ENCODE measurements around the gene KCNG1.

KCNG1 gene

DNA sequence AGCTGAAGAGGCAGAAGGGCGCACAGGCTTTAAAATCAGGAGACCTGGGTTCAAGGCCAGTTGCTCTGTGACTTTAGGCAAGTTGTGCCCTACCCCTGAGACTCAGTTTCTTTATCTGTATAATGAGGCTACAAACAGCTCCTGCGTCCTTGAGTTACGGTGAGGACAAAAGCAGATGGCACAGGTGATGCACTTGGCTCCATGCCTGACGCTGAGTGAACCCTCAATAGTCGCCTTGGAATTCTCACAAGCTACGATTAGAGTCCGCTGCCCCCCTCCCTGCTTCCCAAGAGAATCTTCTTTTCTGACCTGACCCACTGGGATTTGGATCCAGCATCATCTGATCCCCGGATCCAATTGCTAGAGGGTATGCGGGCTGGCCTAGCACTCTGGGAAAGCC lies 6.4 kb downstream of the KCNG1 start:
- in situ Hi-C loops (cut with HindIII; ENCODE audit: low sequenced_read_pairs) = loop anchor here (25.0 kb wide), 1 partner anchor 296 kb away; no protein-coding TSS in a partner anchor

DNA sequence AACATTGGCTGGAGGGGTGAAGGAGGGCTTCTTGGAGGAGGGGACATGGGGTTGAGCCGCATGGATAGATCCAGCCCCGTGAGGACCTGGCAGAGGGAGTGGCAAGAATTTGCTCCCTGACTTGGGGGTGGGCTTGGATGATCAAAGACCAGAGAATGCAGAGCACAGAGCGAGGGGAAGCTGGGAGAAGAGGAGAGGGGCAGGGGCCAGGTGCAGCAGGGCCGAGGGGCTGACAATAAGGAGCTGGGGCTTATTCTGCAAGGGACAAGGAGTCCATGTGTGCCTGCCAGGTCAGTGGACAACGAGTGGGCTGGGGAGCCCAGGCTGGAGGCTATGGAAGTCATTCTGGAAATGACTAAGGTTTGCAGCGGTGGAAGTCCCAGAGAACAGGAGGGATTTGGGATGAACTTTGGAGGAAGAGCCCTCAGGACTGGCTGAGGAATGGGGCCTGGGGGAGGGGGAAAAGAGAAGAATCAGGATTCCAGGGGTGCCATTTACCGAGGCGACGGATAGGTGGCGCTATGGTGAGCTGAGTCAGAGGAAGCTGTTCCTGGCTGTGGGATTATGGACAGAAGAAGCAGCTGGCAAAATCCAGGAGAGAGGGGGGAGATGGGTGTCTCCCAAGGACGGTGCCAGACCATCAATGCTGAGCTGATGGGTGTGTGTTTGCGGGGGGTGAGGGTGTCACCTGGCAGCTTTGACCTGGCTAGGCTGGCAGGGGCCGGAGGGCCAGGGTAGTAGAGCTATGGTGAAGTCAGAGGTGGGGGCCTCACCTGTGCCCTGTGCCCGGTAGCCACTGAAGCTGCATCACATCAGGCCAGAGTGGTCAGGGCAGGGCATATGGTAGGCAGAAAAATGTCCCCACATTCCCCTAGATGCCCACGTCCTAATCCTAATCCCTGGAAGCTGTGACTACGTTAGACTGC lies 7.8 kb downstream of the KCNG1 start:
- in situ Hi-C loops (cut with HindIII; ENCODE audit: low sequenced_read_pairs) = loop anchor here (25.0 kb wide), 1 partner anchor 297 kb away; no protein-coding TSS in a partner anchor

DNA sequence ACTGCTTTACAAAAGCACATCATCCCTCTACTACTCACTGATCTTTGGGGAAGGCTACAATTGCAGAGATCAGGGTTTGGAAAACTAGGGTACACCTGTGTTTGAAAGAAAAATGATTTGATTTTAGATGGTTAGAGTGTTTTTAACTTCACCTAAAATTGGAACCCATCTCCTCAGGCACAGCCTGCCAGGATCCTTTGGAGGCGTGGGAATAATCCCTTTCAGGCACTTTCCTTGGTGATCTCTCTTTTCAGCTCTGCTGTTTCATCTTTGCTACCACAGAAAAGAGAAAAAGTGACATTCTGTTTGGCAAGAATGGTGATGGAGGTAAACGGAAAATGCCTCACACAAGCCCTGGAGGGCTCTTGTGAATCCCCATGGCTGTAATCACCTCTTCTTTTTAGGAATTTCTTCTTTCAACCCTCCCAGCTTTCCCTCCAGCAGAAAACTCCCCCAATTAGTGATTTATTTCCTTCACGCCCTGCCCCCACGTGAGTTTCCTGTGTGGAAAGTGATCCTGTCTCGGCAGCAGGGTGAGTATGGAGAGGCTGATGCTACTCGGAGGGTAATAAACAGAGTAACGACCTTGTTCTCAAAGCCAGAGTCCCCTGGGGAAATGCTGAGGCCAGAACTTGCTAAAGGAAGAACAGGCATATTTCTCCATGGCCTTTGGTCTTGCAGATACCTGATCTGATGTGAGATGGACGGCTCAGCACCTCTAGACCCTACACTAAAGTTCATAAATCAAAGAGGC lies 9.2 kb downstream of the KCNG1 start:
- in situ Hi-C loops (cut with HindIII; ENCODE audit: low sequenced_read_pairs) = loop anchor here (25.0 kb wide), 1 partner anchor 299 kb away; no protein-coding TSS in a partner anchor

DNA sequence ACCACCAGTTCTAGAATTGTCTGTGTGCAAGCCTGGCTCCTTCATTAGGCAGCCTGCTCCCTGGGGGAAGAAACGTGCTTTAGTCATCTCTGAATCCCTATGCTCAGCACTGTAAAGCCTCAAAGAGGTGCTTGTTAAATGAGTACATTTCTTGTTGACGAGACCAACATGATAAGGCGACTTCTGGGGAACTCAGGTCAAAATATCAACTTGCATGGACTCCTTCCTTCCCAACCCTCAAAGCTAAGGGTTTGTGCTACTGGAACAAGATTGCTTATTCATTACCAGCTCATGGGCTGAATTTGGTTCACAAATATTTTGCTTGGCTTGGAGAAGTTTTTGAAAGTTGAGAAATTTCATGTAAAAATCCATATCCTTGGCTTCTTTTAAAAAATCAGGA lies 10.6 kb downstream of the KCNG1 start:
- in situ Hi-C loops (cut with HindIII; ENCODE audit: low sequenced_read_pairs) = loop anchor here (25.0 kb wide), 1 partner anchor 300 kb away; no protein-coding TSS in a partner anchor

DNA sequence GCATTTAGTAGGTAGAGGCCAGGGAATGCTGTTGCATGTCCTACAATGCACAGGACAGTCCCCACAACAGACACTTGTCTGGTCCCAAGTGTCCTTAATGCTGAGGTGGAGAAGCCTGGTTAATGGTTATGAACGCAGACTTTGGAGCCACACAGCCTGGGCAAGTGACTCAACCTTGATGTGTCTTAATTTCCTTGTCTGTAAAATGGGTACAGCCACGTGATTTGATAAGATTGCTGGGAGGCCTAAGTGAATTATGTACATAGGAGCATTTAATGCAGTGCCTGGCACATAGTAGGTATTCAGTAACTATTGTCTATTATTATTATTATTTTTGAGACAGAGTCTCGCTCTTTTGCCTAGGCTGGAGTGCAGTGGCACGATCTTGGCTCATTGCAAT lies 11.4 kb downstream of the KCNG1 start:
- in situ Hi-C loops (cut with HindIII; ENCODE audit: low sequenced_read_pairs) = loop anchor here (25.0 kb wide), 1 partner anchor 301 kb away; no protein-coding TSS in a partner anchor

DNA sequence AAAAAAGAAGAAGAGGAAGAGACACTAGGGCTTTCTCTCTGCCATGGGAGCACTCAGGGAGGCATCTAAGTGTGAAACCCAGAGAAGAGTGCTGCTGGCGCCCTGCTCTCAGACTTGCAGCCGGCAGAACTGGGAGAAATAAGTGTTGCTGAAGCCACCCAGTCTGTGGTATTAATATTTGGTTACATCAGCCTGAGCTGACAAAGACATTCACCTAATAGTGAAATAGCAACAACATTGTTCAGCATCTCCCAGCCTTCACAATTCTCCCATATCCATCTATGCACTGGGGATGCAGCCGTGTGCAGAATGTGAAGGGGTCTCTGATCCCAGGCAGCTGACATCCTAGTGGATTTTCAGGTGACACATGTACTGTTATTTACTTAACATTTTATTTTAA lies 12.0 kb downstream of the KCNG1 start:
- in situ Hi-C loops (cut with HindIII; ENCODE audit: low sequenced_read_pairs) = loop anchor here (25.0 kb wide), 1 partner anchor 301 kb away; no protein-coding TSS in a partner anchor

DNA sequence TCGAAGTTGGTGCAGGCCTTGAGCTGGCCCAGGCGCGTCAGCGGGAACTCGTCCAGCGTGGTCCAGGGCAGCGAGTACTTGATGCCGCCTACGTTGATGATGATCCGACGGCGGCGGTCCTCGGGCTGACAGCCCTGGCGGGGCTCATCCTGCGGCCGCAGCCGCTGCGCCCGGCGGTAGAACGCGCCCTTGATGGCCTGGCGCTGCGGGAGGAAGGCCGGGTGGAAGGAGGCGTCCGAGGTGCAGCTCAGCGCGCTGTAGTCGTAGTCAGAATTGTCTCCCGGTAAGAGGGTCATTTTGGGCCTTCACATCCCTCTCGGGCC lies 12.9 kb downstream of the KCNG1 start:
- in situ Hi-C loops (cut with HindIII; ENCODE audit: low sequenced_read_pairs) = loop anchor here (25.0 kb wide), 1 partner anchor 302 kb away; no protein-coding TSS in a partner anchor

DNA sequence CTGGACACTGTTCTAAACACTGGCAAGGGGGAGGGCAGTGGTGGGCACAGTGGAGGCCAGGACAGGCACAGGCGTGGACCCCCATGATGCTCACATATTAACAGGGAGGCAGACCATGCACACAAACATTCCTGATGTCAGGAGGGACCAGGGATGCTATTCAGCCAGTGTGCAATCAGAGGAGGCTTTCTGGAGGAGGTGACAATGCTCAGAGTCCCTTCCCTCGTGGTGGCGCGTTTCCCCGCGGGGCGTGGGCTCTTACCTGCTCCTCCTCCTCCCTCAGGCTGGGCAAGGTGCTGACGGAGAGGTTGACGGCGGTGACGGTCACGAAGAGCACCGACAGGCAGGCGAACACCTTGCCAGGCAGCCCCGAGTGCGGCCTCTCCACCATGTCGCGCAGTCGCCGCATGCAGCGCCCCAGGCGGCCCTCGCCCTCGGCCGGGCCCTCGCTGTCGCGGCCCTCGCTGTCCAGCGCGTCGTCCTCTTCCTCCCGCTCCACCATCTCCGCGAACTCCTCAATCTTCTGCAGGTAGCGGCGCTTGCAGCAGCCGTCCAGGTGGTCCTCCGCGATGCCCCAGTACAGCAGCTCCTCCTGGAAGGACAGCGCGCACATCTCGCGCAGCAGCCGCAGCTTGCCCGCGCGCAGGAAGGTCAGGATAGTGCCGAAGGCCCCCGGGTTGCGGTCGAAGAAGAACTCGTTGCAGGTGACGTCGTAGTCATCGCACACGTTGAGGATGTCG lies 13.4 kb downstream of the KCNG1 start:
- in situ Hi-C loops (cut with HindIII; ENCODE audit: low sequenced_read_pairs) = loop anchor here (25.0 kb wide), 1 partner anchor 303 kb away; no protein-coding TSS in a partner anchor

DNA sequence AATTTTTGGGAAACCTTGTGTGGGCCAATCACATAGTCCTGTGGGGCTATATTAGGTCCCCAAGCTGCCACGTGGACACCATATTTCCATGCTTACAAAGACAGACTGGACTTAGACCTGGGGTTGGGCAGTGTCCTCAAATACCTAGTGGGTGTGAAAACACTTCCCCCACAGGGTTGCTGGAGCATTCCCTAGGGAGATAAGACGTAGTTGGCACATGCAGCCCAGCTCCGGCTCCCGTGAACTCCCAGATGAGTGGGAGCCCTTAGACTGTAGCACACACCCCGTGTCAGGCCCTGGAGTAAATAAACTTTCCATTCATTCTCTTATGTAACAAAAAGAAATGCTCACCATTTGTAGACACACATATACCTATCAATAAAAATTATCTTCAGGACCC lies 14.2 kb downstream of the KCNG1 start:
- in situ Hi-C loops (cut with HindIII; ENCODE audit: low sequenced_read_pairs) = loop anchor here (25.0 kb wide), 1 partner anchor 304 kb away; no protein-coding TSS in a partner anchor

DNA sequence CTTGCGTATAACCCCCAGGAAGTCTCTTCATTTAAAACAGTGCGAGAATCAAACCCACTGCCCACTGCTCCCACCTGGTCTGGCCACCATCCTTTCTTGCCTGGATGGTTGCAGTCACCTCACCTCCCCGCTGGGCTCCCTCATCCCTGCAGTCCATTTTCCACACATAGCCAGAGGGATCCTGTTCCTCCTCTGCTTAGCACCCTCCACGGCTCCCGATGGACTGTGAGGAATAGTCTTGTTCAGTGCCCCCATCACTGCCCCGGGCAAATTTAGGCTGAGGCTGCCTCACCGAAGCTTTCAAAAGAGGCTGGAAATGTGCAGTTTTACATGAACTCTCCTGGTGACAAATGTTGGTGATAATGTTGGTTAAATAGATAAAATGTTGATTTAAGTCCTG lies 17.7 kb downstream of the KCNG1 start:
- in situ Hi-C loops (cut with HindIII; ENCODE audit: low sequenced_read_pairs) = loop anchor here (25.0 kb wide), 1 partner anchor 307 kb away; no protein-coding TSS in a partner anchor

DNA sequence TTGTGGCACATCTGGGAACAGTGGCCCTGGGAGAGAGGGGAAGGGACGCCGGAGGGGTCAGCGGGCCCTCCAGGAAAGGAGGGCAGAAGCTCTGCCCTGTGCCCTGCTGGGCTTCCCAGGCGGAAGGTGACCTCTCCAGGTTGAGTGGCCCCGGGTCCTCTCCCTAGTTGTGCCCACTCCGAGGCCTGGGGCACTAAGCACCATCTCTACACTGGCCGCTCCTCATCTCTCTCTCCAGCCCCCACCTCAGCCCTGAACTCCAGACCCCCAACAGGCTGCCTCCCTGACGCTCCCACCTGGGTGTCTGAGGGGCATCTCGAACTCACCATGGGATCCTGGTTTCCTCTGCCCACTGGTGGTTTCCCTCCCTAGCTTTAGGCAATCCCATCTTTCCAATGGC lies 18.1 kb downstream of the KCNG1 start:
- in situ Hi-C loops (cut with HindIII; ENCODE audit: low sequenced_read_pairs) = loop anchor here (25.0 kb wide), 1 partner anchor 308 kb away; no protein-coding TSS in a partner anchor

DNA sequence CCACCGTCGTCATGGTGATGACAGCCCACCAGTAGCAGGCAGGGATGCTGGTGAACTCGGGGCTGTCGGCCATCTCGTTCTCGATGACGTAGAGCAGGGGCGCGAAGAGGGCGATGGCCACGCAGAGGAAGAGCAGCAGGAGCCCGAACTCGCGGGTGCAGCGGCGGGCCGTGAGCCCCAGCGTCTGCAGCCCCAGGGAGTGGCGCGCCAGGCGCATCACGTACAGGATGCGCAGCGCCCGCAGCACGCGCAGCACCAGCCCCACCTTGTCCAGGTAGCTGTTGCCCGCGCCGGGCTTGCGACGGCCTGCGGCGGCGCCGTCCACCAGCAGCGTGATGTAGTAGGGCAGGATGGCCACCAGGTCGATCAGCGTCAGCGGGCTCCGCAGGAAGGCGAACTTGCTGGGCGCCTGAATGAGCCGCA lies 18.6 kb downstream of the KCNG1 start:
- in situ Hi-C loops (cut with HindIII; ENCODE audit: low sequenced_read_pairs) = loop anchor here (25.0 kb wide), 1 partner anchor 308 kb away; no protein-coding TSS in a partner anchor

DNA sequence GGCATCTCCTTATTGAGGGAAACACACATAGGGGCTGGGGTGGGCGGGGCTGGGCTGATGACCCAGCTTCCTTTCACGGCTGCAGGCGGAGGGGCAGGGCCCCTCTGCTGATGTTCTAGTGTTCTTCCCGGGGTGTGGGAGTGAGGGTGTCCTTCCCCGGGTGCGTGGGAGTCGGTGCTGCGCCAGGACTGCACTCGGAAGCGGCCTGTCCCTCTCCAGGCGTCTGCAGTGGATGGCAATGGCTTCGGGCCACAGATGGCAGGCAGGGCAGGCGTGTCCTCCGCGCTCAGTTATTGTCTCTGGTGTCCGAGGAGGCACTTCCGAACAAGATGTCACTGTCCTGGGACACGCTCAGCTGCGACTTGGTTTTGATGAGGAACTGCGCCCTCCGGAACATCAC lies 19.2 kb downstream of the KCNG1 start:
- in situ Hi-C loops (cut with HindIII; ENCODE audit: low sequenced_read_pairs) = loop anchor here (25.0 kb wide), 1 partner anchor 309 kb away; no protein-coding TSS in a partner anchor

DNA sequence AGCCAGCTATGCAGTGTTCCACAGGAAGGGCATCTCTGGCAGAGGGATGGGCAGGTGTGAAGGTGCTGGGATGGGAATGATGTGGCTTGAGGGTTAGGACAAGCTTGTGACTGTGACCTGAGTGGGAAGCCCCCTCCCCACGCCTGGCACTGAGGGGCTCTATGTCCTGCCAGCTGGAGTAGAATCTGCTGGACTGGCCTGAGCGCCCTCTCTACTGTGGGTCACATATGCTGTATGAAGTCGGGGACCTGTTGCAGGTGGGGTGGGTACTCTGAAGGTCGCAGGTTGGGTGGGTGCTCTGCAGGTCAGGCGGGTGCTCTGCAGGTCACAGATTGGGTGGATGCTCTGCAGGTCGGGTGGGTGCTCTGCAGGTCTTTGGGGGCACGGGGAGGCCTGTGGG lies 20.3 kb downstream of the KCNG1 start:
- in situ Hi-C loops (cut with HindIII; ENCODE audit: low sequenced_read_pairs) = loop anchor here (25.0 kb wide), 1 partner anchor 310 kb away; no protein-coding TSS in a partner anchor

DNA sequence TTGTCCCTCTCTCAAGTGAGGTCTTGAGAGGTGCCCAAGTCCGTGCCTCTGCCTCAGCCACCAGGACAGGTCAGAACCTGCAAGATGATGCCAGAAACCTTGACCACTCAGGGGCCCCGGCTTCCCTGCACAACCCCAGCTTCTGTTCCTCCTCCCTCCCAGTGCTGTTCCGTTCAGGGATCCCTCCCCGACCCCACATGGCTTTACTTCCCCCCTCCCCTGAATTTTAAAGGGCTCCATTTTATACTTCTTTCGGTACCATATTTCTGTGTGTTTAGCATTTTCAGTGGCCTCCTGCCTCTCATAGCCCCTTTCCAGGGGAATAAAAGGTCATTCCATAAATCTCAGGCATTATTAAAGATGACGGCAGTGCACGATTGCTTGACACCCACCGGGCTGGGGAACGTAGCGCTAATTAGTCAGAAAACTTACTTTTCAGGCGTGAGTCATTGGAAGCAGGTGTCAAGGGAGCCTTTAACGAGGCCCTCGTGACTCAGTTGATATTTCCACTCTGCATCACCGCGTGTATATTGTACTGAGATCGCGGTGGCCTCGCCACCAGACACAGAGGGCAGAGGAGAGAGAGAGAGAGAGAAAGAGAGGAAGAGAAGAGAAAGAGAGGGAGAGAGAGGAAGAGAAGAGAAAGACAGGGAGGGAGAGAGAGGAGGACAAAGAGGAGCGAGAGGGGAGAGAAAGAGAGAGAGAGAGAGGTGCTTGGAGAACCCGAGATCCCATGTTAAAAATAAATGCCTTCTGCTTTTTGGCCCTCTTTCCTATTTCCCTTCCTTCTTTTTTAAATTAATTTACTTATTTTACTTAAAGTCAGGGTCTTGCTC lies 21.3 kb downstream of the KCNG1 start:
- in situ Hi-C loops (cut with HindIII; ENCODE audit: low sequenced_read_pairs) = loop anchor here (25.0 kb wide), 1 partner anchor 311 kb away; no protein-coding TSS in a partner anchor

DNA sequence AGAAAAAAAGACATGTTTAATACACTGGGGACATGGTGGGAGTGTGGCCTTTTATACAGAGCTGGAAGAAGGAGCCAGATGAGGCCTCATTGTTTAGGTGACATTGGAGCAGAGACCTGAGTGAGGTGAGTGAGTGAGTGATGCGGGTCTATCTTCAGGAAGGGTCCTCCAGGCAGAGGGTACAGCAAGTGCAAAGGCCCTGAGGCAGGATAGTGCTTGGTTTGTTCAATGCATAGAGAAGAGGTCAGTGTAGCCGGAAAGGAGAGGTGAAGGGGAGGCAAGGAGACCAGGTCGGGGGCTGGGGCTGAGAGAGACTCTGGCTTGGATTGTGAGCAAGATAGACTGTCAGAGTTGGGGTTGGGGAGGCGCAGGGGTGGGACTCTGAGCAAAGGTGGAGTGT lies 23.6 kb downstream of the KCNG1 start:
- in situ Hi-C loops (cut with HindIII; ENCODE audit: low sequenced_read_pairs) = no loop called here

DNA sequence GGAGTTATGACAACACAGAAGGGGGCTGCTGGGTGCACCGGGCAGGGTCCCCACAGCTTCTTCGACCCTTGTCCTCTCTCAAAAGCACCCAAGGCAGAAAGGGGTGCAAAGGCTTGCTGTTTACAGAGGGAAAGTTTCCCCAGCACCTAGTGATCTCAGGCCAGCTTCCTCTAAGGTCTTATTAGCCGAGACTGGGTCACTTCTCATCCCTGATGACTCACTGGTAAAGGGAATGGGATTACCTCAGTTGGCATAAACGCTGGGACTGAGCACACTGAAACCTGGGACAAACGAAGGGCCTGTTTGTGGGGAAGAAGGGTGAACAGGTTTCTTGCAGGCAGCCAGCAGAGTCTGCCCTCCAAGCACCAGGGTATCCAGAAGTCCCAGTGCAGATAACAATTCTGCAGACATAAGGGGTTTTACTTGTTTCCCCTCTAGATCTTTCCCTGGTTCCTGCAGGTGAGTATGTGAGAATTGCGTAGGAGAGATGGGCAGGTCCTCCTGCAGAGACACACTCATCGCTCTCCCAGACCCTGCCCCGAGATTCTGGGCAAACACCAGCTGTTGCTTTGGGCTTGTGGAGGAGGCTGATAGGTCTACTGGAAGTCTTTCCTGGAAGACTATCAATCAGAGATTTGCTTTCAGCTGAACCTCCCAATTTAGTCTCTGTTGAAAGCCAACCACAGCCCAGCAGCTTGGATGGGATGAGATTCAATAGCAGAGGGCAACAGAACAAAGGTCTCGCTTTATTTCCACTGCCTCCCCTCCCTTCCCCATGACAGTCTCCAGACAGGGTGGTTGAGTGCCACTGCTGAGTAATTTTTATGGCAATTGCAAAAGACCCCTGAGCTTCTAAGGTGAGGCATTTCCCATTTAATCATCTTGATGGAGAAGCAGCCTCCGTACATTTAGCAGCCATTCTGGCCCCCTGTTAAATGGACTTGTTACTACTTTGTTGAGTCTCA lies 25.7 kb downstream of the KCNG1 start:
- in situ Hi-C loops (cut with HindIII; ENCODE audit: low sequenced_read_pairs) = no loop called here

DNA sequence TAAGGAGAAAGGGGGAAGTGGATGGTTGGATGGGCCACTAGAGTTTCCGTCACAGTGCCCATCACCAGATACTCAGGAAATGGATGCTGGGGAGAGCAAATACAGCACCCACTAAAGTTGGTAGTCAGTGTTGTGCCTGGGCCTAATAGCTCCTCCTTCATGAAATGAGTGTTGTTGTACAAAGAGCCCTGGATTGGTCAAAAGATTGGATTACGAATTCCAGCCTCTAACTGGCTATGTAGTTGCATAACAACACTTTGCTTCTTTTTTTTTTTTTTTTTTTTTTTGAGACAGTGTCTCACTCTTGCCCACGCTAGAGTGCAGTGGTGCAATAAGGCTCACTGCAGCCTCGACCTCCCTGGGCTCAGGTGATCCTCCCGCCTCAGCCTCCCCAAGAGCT lies 27.4 kb downstream of the KCNG1 start:
- in situ Hi-C loops (cut with HindIII; ENCODE audit: low sequenced_read_pairs) = no loop called here

Measured in DLD1 (cell line).